ENCODE results near the gene ZNF146.
"Not testable (repeated sequence)": the region's sequence is repeated elsewhere in the genome, so short reads cannot be mapped to it uniquely, and the experiment has no call there.

ZNF146 gene

GRCh38 chr19:36183245-36183628 lies 31.7 kb upstream of the ZNF146 start:
- no peak overlapping the region for H3K4me3 ChIP-seq (ENCODE audit: low read depth, low read length)
- TF ChIP-seq POLR2A (IDR thresholded peaks at IDR 0.05; ENCODE audit: extremely low read depth, insufficient read length) (no peak), CTCF (IDR thresholded peaks at IDR 0.05; ENCODE audit: low read depth, low read length) (no peak), MAX (IDR thresholded peaks at IDR 0.05; ENCODE audit: low read depth, low read length) (no peak), MYC (IDR thresholded peaks at IDR 0.05; ENCODE audit: low read depth, low read length) (no peak)
- no peak for DNase-seq (ENCODE audit: low read depth)

GRCh38 chr19:36186722-36187121 lies 28.2 kb upstream of the ZNF146 start:
- DNase-seq (ENCODE audit: low read depth); H3K4me3 ChIP-seq (ENCODE audit: low read depth, low read length): not testable (repeated sequence)

- TF ChIP-seq MYC (IDR thresholded peaks at IDR 0.05; ENCODE audit: low read depth, low read length) (no peak), CTCF (IDR thresholded peaks at IDR 0.05; ENCODE audit: low read depth, low read length) (no peak), POLR2A (IDR thresholded peaks at IDR 0.05; ENCODE audit: extremely low read depth, insufficient read length) (no peak), MAX (IDR thresholded peaks at IDR 0.05; ENCODE audit: low read depth, low read length) (no peak)
- H3K4me3 ChIP-seq (ENCODE audit: low read depth, low read length) = no peak overlapping the region
- DNase-seq (ENCODE audit: low read depth) = no peak
These were observed 18.7 kb upstream of the ZNF146 start for GRCh38 chr19:36196249-36196648.

- no peak for DNase-seq (ENCODE audit: low read depth)
These were observed 16.8 kb upstream of the ZNF146 start for GRCh38 chr19:36198119-36198518.

GRCh38 chr19:36201684-36202083 lies 13.2 kb upstream of the ZNF146 start:
- TF ChIP-seq MAX (IDR thresholded peaks at IDR 0.05; ENCODE audit: low read depth, low read length) (no peak), MYC (IDR thresholded peaks at IDR 0.05; ENCODE audit: low read depth, low read length) (no peak), POLR2A (IDR thresholded peaks at IDR 0.05; ENCODE audit: extremely low read depth, insufficient read length) (no peak), CTCF (IDR thresholded peaks at IDR 0.05; ENCODE audit: low read depth, low read length) (no peak)
- DNase-seq (ENCODE audit: low read depth) = no peak
- H3K4me3 ChIP-seq (ENCODE audit: low read depth, low read length) = no peak overlapping the region

More at GRCh38 chr19:36198119-36198518, 16.8 kb upstream of the ZNF146 start:
- TF ChIP-seq CTCF (IDR thresholded peaks at IDR 0.05; ENCODE audit: low read depth, low read length) = no peak
- TF ChIP-seq MAX (IDR thresholded peaks at IDR 0.05; ENCODE audit: low read depth, low read length) = no peak
- TF ChIP-seq POLR2A (IDR thresholded peaks at IDR 0.05; ENCODE audit: extremely low read depth, insufficient read length) = no peak
- no peak for TF ChIP-seq MYC (IDR thresholded peaks at IDR 0.05; ENCODE audit: low read depth, low read length)
- H3K4me3 ChIP-seq (ENCODE audit: low read depth, low read length) = no peak overlapping the region

GRCh38 chr19:36203293-36203692 lies 11.6 kb upstream of the ZNF146 start:
- DNase-seq (ENCODE audit: low read depth) = no peak
- H3K4me3 ChIP-seq (ENCODE audit: low read depth, low read length) = no peak overlapping the region
- no peak for TF ChIP-seq MYC (IDR thresholded peaks at IDR 0.05; ENCODE audit: low read depth, low read length)
- TF ChIP-seq CTCF (IDR thresholded peaks at IDR 0.05; ENCODE audit: low read depth, low read length) = no peak
- TF ChIP-seq MAX (IDR thresholded peaks at IDR 0.05; ENCODE audit: low read depth, low read length) = no peak
- TF ChIP-seq POLR2A (IDR thresholded peaks at IDR 0.05; ENCODE audit: extremely low read depth, insufficient read length) = no peak
